GM19438 (cell line): Measurements from ENCODE around the gene DRAP1.
"Not testable (repeated sequence)": the region's sequence is repeated elsewhere in the genome, so short reads cannot be mapped to it uniquely, and the experiment has no call there.

Experiments used
- ATAC-seq: cut with Tn5 transposase; IDR thresholded peaks from one replicate; pipeline ENCODE4 v1.9.1; 2021; ENCODE audit warnings: low read depth; ENCODE audit not compliant: unreplicated experiment

The DRAP1 gene

GRCh38 chr11:65885808-65886536 lies 33.3 kb upstream of the DRAP1 start:
- ATAC-seq = no peak

GRCh38 chr11:65886826-65887722 lies 32.2 kb upstream of the DRAP1 start:
- ATAC-seq = no peak

- no peak for ATAC-seq
Measured at GRCh38 chr11:65887723-65888162, 31.5 kb upstream of the DRAP1 start.

GRCh38 chr11:65888163-65888814 lies 30.9 kb upstream of the DRAP1 start, which contains the start of gene FIBP:
Gene FIBP (minus strand): TSS chr11:65888471. CDS start chr11:65888418, 53 bp downstream.
- peak; percentile 45 for ATAC-seq

GRCh38 chr11:65890324-65891218 lies 28.7 kb upstream of the DRAP1 start, which contains the start of gene CCDC85B:
Gene CCDC85B (plus strand): TSS chr11:65890673. CDS start chr11:65890784, 111 bp downstream.
- peak; percentile 44 for ATAC-seq

GRCh38 chr11:65891219-65892136 lies 27.7 kb upstream of the DRAP1 start:
- ATAC-seq = no peak

DNA sequence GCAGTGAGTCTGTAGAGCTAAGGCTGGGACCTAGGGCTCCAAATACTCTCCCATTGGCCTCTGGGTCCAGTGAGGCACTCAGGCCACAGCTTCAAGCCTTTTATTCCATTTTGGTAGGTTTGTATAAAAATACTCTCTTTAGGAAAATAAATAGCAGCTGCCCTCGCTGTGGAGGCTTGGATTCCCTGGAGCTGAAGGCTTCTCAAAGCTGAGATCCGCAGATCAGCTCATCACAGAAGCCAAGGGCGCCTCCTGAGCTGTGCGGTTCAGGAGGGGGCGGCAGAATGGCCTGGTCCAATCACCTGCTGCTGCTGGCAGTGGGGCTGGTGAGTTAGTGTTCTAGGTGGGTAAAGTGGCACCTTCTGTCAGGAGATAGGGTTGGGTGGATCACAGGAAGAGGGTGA lies 27.1 kb upstream of the DRAP1 start:
- not testable (repeated sequence) for ATAC-seq

DNA sequence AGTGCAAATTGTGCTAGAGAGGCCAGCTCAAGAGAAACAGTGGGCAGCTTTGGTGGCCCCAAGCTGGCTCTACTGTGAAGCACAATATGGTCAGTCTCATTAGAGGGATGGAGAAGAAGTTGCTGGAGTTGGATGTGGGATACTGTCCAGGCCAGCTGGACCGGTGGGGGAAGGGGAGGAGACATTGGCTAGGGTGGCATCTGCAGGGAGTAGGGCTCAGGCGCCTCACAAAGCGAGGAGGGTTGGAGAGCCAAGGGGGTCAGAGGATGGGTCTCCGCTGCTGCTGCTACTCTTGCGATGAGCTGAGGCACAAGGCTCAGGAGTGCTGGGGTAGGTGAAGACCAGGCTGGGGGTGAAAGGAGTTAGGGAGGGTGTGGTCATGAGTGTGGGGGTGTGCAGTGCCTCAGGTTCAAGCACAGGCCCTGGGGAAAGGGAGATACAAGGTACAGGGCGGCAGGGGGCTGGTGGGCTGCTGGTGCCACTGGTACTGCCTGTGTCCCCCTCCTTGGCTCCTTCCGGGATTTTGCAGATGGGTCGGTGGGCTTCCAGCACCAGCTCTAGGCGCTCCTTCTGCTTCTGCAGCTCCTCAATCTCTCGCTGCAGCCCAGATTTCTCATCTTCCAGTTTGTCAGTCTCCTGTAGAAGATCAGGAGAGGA lies 26.4 kb upstream of the DRAP1 start:
- no peak for ATAC-seq

- ATAC-seq = no peak
Measured at GRCh38 chr11:65894034-65894591, 25.1 kb upstream of the DRAP1 start.

DNA sequence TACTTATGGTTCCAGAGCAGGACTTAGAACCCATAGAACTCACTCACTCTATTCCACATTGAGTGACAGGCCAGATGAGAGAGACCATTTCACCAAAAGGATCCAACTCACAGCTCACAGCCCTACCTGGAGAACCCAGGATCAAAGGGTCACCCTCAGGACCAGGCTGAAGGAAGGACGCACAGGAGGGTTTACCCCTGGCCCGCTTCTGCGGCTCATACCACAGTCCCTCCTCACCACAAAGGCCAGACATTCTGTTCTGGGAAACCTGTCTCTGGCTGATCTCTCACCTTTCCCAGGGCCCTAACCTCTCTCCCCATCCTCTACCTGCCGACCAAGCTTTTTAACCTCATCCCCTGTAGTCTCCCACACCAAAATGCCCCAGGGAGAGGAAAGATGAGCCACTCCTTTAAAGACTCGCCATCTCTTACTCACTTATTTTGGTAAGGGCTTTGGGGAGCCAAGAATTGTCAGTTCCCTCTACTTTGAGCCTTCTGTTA lies 23.7 kb upstream of the DRAP1 start:
- ATAC-seq = no peak

- ATAC-seq = no peak
Measured at GRCh38 chr11:65896034-65896999, 22.9 kb upstream of the DRAP1 start.

DNA sequence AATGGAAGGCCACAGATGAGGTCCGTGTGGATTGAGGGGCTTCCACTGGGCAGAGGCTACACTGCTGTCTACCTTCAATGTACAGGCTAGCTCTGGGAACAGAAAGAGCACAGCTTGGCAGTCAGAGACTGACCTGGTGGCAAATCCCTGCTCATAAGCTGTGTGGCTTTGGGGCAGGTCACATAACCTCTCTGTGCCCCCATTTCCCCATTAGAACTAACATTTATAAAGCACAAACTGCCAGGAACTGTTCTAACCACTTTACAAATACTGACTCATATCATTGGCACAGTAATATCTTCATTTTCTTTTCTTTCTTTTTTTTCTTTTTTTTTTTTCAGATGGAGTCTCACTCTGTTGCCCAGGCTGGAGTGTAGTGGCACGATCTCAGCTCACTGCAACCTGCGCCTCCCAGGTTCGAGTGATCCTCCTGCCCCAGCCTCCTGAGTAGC lies 22.2 kb upstream of the DRAP1 start:
- no peak for ATAC-seq

DNA sequence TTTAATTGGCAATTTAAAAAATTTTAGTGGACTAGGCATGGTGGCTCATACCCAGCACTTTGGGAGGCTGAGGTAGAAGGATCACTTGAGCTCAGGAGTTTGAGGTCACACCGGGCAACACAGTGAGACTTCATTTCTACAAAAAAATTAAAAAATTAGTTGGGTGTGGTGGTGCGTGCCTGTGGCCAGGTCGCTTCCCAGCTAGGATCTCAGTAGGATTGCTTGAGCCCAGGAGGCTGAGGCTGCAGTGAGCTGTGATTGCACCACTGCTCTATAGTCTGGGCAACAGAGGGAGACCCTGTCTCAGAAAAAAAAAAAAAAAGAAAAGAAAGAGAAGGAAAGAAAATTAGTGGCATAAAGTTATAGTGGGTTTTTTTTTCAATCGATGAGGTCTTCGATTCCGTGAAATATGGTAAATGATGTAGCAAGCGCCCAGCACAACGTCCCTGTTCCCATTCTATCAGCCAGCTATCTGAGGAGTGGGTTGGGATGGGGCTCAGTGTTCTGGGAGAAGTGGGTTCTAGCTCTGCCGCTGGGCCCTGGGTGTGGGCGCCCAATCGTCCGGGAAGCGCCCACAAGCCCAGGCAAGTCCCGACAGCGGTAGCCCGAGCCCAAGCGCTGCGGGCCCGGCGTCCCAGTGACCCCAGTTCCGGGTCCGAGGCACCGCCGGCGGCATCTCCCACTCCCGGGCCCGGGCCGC lies 20.4 kb upstream of the DRAP1 start:
- no peak for ATAC-seq

DNA sequence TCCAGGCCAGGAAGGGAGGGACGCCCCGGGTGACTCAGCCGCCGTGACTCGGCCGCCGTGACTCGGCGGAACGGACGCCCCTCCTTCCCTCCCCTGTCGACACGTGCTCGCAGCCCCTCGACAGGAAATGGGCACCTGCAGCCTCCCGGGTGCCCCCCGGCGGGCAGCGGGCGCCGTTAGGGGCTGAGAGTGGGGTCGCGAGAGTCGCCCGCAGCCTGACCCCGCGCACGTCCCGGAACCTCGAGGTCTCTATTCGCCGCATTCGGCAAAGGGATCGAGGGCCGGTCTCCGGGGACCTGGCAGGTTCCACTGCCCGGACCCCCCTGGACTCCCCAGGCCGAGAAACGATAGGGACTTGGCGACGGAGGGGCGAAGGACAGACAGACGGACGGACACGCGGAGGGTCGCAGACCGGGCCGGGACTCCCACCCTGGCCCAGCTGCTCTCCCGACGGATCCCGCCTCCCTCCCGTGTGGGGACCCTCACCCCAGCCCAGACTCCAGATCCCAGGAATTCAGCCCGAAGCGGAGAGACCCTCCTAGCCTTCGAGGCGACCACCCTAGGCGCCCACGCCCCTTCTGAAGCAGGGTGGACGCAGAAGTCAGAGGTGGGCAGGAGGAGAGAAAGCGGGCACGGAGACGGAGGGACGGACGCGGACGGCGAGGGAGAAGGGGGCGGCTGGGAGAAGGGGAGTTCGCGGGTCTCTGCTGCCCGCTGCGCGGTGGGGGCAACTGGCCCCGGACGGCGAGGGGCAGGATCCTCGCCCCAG lies 19.7 kb upstream of the DRAP1 start:
- no peak for ATAC-seq

- ATAC-seq = peak; percentile 75
Measured at GRCh38 chr11:65900125-65900898, 18.9 kb upstream of the DRAP1 start, which contains the start of gene FOSL1. Gene FOSL1 (minus strand): TSS chr11:65900388. CDS start chr11:65900339, 49 bp downstream.
